B cell (primary cell): ENCODE measurements around the gene SLC51B. TPM values are rescaled to one million over a fixed set of nuclear protein-coding genes. Genes with fewer than 3 reads are reported as not detected.

Source experiments
- ATAC-seq: fragments of 200-7000 bp; cut with Tn5 transposase; one replicate; pipeline ENCODE4 v1.10.0; 2021; ENCODE audit warnings: low read depth, mild to moderate bottlenecking, moderate number of reproducible peaks, moderate library complexity
- CTCF ChIA-PET: fragments of 350-600 bp; sonication (Branson Sonifier 250); formaldehyde crosslinking; loops from one replicate; lab custom pipeline; 2021; ENCODE audit warnings: antibody characterized with exemption, inconsistent platforms; lab: Charles Lee
- POLR2A ChIA-PET: fragments of 350-600 bp; sonication (Branson Sonifier 250); formaldehyde crosslinking; loops from one replicate; lab custom pipeline; 2021; ENCODE audit warnings: antibody characterized with exemption; lab: Charles Lee
- DNase-seq: peaks from one replicate; pipeline ENCODE4 v3.0.0; 2013
- H2AFZ ChIP-seq: 2 replicates; pipeline ENCODE4 v1.6.1; 2012; ENCODE audit warnings: mild to moderate bottlenecking, low read depth, low read length; ENCODE audit not compliant: insufficient read depth, poor library complexity, severe bottlenecking
- H3K27ac ChIP-seq, 2 donors: 1 replicate in 1 of 2; 2 replicates in 1 of 2; pipeline ENCODE4 v1.5.1; 2012 to 2013; ENCODE audit warnings: low read length in 2 of 2, mild to moderate bottlenecking in 2 of 2, moderate library complexity in 1 of 2
- H3K27me3 ChIP-seq, 4 experiments: fragments of 200-600 bp in 1 of 4; sonication (generic) in 1 of 4; replicated peaks in 1 of 4; 1 replicate in 2 of 4; 2 replicates in 2 of 4; pipeline versions ENCODE4 v1.6.1 to v1.7.0; 2013 to 2016; ENCODE audit warnings: low read length in 3 of 4, mild to moderate bottlenecking in 2 of 4, mixed read lengths in 1 of 4, moderate library complexity in 1 of 4; ENCODE audit not compliant: insufficient read depth in 4 of 4, control insufficient read depth in 3 of 4; ENCODE audit errors: control extremely low read depth in 1 of 4
- H3K36me3 ChIP-seq, 2 experiments: replicated peaks in 1 of 2; 1 replicate in 1 of 2; 2 replicates in 1 of 2; pipeline versions ENCODE4 v1.6.1 to v1.7.1; 2013; ENCODE audit warnings: low read length in 1 of 2; ENCODE audit not compliant: insufficient read depth in 2 of 2, control insufficient read depth in 1 of 2; ENCODE audit errors: control extremely low read depth in 1 of 2, extremely low read depth in 1 of 2
- H3K4me1 ChIP-seq, 2 donors: fragments of 200-600 bp in 1 of 2; sonication (generic) in 1 of 2; 1 replicate in 1 of 2; 2 replicates in 1 of 2; pipeline versions ENCODE4 v1.5.1 to v1.6.1; 2013 to 2017; ENCODE audit warnings: low read length in 2 of 2; ENCODE audit not compliant: control insufficient read depth in 2 of 2, insufficient read depth in 2 of 2
- H3K4me2 ChIP-seq: replicated peaks from 2 replicates; pipeline ENCODE3; 2012; ENCODE audit warnings: mild to moderate bottlenecking, low read depth, low read length; ENCODE audit not compliant: poor library complexity, severe bottlenecking
- H3K4me3 ChIP-seq, 5 experiments: fragments of 200-600 bp in 1 of 5; sonication (generic) in 1 of 5; 1 replicate in 3 of 5; 2 replicates in 2 of 5; pipeline versions ENCODE4 v1.5.1 to v1.7.0; 2011 to 2016; ENCODE audit warnings: low read length in 4 of 5, mild to moderate bottlenecking in 4 of 5, low read depth in 2 of 5, control low read depth in 1 of 5, moderate library complexity in 1 of 5; ENCODE audit not compliant: insufficient read depth in 1 of 5; ENCODE audit errors: control extremely low read depth in 1 of 5, extremely low read depth in 1 of 5
- H3K79me2 ChIP-seq: fragments of 200-600 bp; sonication (generic); one replicate; pipeline ENCODE4 v1.6.0; 2016; ENCODE audit warnings: low read length; ENCODE audit not compliant: control insufficient read depth, insufficient read depth
- H3K9ac ChIP-seq: fragments of 200-600 bp; sonication (generic); 2 replicates; pipeline ENCODE4 v1.6.1; 2017; ENCODE audit warnings: mild to moderate bottlenecking, low read length, moderate library complexity
- H3K9me3 ChIP-seq, 3 donors: one replicate each; pipeline versions ENCODE4 v1.6.1 to v1.7.1; 2013; ENCODE audit warnings: low read length in 2 of 3; ENCODE audit not compliant: control insufficient read depth in 2 of 3, insufficient read depth in 1 of 3; ENCODE audit errors: control extremely low read depth in 1 of 3
- H4K20me1 ChIP-seq: 2 replicates; pipeline ENCODE4 v1.6.0; 2012; ENCODE audit warnings: mild to moderate bottlenecking, low read length; ENCODE audit not compliant: insufficient read depth, control insufficient read depth, poor library complexity, severe bottlenecking
- H3K27ac Mint-ChIP-seq: one replicate; pipeline ENCODE4 v1.8.0; 2021; ENCODE audit warnings: mixed read lengths
- H3K27me3 Mint-ChIP-seq: one replicate; pipeline ENCODE4 v1.8.0; 2021; ENCODE audit warnings: mixed read lengths
- H3K4me1 Mint-ChIP-seq: one replicate; pipeline ENCODE4 v1.8.0; 2021; ENCODE audit warnings: mixed read lengths
- H3K4me3 Mint-ChIP-seq: one replicate; pipeline ENCODE4 v1.8.0; 2021; ENCODE audit warnings: mixed read lengths
- H3K9me3 Mint-ChIP-seq: one replicate; pipeline ENCODE4 v1.8.0; 2022; ENCODE audit warnings: mixed read lengths; ENCODE audit not compliant: insufficient read depth
- EZH2 ChIP-seq: IDR thresholded peaks from 2 replicates; pipeline ENCODE4 v1.6.1; 2012; ENCODE audit warnings: borderline replicate concordance, low read depth, mild to moderate bottlenecking, moderate library complexity, low read length; ENCODE audit not compliant: insufficient read depth, poor library complexity, severe bottlenecking
- WGBS: methylation state at CpG from one replicate; pipeline ENCODE4 v1.1.5; 2013; ENCODE audit warnings: missing lambda C conversion rate; ENCODE audit not compliant: insufficient coverage; 5-methylcytosine and 5-hydroxymethylcytosine counted together
- intact Hi-C: fragments of 100-400 bp; cut with micrococcal nuclease; formaldehyde crosslinking; loops from one replicate; pipeline ENCODE4 v1.10.0; 2022
- polyA plus RNA-seq: library from polyadenylated mRNA; depleted of rRNA; stranded (reverse); fragments of >200 nt; gene quantifications from 2 replicates; pipeline ENCODE4 v1.2.3, GENCODE V29; 2012
- total RNA-seq, 2 donors: library from RNA; stranded (reverse); fragments of 120-200 nt in 1 of 2; gene quantifications; 1 replicate in 1 of 2; 2 replicates in 1 of 2; pipeline versions ENCODE4 v1.2.3 to v1.2.4, GENCODE V29; 2013 to 2022
- TF ChIP-seq, protein P1 (sequence below): fragments of 200-600 bp; IDR thresholded peaks from one replicate; pipeline ENCODE4 v1.8.0; 2022; ENCODE audit warnings: antibody characterized with exemption, mild to moderate bottlenecking

Gene SLC51B
- total and polyA plus RNA-seq, 2 donors (not counting 1 experiment from before 2014, with no cell fraction given) = not detected

DNA sequence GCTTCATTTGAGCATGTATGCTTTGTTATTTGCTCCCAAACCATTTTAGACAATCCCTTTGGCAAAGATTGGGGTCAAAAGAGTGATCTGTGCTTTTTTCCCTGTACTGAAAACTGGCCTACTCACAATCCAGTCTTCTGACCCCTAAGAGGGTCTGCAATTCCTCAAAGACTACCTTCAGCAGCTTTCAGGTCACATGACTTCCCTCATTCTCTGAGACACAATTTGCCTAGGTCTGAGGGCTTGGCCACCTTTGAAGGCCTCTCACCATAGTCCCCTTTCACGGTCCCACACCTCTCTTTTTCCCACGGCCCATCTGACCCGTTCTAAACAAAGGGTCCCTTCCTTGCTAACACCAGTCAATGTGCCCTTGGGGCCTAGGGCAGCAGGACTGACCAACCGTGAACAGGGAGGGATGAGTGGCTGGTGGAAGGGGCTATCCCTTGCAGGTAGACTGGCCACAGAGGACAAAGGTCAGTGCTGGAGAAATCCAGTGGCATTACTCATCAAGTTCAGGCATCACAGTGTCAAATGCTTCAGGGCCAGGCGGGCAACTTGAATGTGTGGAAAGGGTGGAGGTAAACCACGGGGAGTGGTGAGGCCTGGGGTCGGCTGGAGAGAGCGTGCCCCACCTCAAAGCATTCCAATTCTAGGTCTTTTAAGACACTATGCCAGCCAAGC, 11.8 kb downstream of the SLC51B start:
- Histone ChIP-seq H3K4me3 (no peak overlapping the region), H3K4me2 (no peak overlapping the region), H4K20me1 (no peaks in the 10 kb centered on the region), H3K4me1 (peaks cover 0 to 3% of the 10 kb centered on the region in 2 donors), H3K79me2 (no peaks in the 10 kb centered on the region), H3K9ac (no peak overlapping the region), H2AFZ (no peak overlapping the region), H3K27me3 (peaks cover 0 to 2% (median 0%) of the 10 kb centered on the region in 4 experiments), H3K36me3 (no peaks in the 10 kb centered on the region), H3K27ac (no peak overlapping the region), H3K9me3 (peaks cover 0 to 4% (median 0%) of the 10 kb centered on the region in 3 donors)
- Mint-ChIP-seq H3K4me3 (no peak overlapping the region), H3K9me3 (no peaks in the 10 kb centered on the region), H3K27ac (no peak overlapping the region), H3K4me1 (no peaks in the 10 kb centered on the region), H3K27me3 (no peaks in the 10 kb centered on the region)
- ATAC-seq (no peak), DNase-seq (no peak)
- ChIA-PET POLR2A (no interaction called here), CTCF (interaction anchor here (0.6 kb wide), 1 partner anchor 16 kb away, joined by 3 read pairs; no protein-coding TSS in a partner anchor)
- 94% methylated on average over 4 of the region's 8 CpGs for WGBS
- intact Hi-C loops = no loop called here
- no peak for TF ChIP-seq EZH2
- TF ChIP-seq, protein P1, sequence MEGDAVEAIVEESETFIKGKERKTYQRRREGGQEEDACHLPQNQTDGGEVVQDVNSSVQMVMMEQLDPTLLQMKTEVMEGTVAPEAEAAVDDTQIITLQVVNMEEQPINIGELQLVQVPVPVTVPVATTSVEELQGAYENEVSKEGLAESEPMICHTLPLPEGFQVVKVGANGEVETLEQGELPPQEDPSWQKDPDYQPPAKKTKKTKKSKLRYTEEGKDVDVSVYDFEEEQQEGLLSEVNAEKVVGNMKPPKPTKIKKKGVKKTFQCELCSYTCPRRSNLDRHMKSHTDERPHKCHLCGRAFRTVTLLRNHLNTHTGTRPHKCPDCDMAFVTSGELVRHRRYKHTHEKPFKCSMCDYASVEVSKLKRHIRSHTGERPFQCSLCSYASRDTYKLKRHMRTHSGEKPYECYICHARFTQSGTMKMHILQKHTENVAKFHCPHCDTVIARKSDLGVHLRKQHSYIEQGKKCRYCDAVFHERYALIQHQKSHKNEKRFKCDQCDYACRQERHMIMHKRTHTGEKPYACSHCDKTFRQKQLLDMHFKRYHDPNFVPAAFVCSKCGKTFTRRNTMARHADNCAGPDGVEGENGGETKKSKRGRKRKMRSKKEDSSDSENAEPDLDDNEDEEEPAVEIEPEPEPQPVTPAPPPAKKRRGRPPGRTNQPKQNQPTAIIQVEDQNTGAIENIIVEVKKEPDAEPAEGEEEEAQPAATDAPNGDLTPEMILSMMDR = no peak

DNA sequence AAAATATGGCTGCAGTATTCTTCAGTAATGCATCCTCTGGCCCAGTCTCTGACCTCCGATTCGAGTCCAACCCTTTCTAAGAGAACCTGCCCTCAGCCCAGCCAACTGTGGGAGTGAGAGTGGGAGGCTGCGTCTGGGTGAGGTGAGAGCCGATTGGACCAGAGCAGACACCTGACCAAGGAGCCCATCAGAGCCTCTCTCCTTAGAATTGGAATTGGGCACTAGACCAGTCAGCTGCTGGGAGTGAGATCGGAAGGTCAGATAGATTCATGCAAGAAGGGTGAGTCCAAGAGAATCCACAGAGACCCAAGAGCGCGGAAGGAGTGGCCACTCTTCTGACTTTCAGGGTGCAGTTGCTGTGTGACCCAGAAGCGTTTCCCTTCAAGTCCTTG, 12.4 kb downstream of the SLC51B start:
- ChIA-PET POLR2A (no interaction called here), CTCF (no interaction called here)
- Histone ChIP-seq H3K4me3 (no peak overlapping the region), H3K27ac (no peak overlapping the region), H3K4me2 (no peak overlapping the region), H3K27me3 (peaks cover 0 to 2% (median 0%) of the 10 kb centered on the region in 4 experiments), H3K4me1 (peaks cover 0 to 3% of the 10 kb centered on the region in 2 donors), H2AFZ (no peak overlapping the region), H3K36me3 (no peaks in the 10 kb centered on the region), H3K9ac (no peak overlapping the region), H3K79me2 (no peaks in the 10 kb centered on the region), H3K9me3 (peaks cover 0 to 4% (median 0%) of the 10 kb centered on the region in 3 donors), H4K20me1 (no peaks in the 10 kb centered on the region)
- intact Hi-C loops = no loop called here
- Mint-ChIP-seq H3K9me3 (no peaks in the 10 kb centered on the region), H3K27ac (no peak overlapping the region), H3K4me3 (no peak overlapping the region), H3K27me3 (no peaks in the 10 kb centered on the region), H3K4me1 (no peaks in the 10 kb centered on the region)
- DNase-seq (no peak), ATAC-seq (no peak)
- 87% methylated on average over 4 of the region's 8 CpGs for whole genome bisulfite sequencing
- TF ChIP-seq, protein P1 = no peak
- no peak for TF ChIP-seq EZH2
